Parathyroid adenoma (tissue), 2 donors: Measurements from ENCODE around the gene SERPINI1.
A peak's percentile ranks its signal among the peaks of the same experiment; 100 is the strongest.

Experiments
- H2AFZ ChIP-seq: fragments of 300-600 bp; sonication (generic); one replicate; pipeline ENCODE4 v1.7.0; 2017; ENCODE audit warnings: antibody characterized with exemption, mild to moderate bottlenecking
- H3K27ac ChIP-seq: fragments of 300-600 bp; sonication (generic); one replicate; pipeline ENCODE4 v1.7.0; 2017
- H3K27me3 ChIP-seq: fragments of 300-600 bp; sonication (generic); one replicate; pipeline ENCODE4 v1.7.0; 2017; ENCODE audit warnings: low read length; ENCODE audit not compliant: control insufficient read depth, insufficient read depth
- H3K36me3 ChIP-seq: fragments of 300-600 bp; sonication (generic); one replicate; pipeline ENCODE4 v1.7.0; 2017; ENCODE audit warnings: low read length; ENCODE audit not compliant: control insufficient read depth, insufficient read depth
- H3K4me1 ChIP-seq: fragments of 300-600 bp; sonication (generic); one replicate; pipeline ENCODE4 v1.7.0; 2017; ENCODE audit warnings: control low read depth
- H3K4me2 ChIP-seq: fragments of 300-600 bp; sonication (generic); one replicate; pipeline ENCODE4 v1.7.0; 2017; ENCODE audit warnings: low read length
- H3K4me3 ChIP-seq: fragments of 300-600 bp; sonication (generic); one replicate; pipeline ENCODE4 v1.7.0; 2017; ENCODE audit warnings: low read depth, low read length
- H3K79me2 ChIP-seq: fragments of 300-600 bp; sonication (generic); one replicate; pipeline ENCODE4 v1.7.0; 2017; ENCODE audit warnings: control low read depth
- H3K9ac ChIP-seq: fragments of 300-600 bp; sonication (generic); one replicate; pipeline ENCODE4 v1.7.0; 2017; ENCODE audit warnings: mild to moderate bottlenecking
- H3K9me3 ChIP-seq: fragments of 300-600 bp; sonication (generic); one replicate; pipeline ENCODE4 v1.7.0; 2017; ENCODE audit warnings: low read length; ENCODE audit not compliant: control insufficient read depth
- TF ChIP-seq, protein P1 (sequence below): fragments of 300-600 bp; sonication (generic); IDR thresholded peaks from one replicate; pipeline ENCODE4 v1.7.0; 2017; ENCODE audit warnings: antibody characterized with exemption, mild to moderate bottlenecking
- donor health status: primary hyperparathyroidism.

SERPINI1 gene

GRCh38 chr3:167811031-167811430 lies 75.5 kb downstream of the SERPINI1 start:
- H3K9ac ChIP-seq = no peak overlapping the region
- no peaks in the 10 kb centered on the region for H3K79me2 ChIP-seq
- no peak overlapping the region for H3K27ac ChIP-seq
- H3K4me3 ChIP-seq = no peak overlapping the region
- no peak overlapping the region for H3K4me2 ChIP-seq
- H2AFZ ChIP-seq = no peak overlapping the region
- no peaks in the 10 kb centered on the region for H3K27me3 ChIP-seq
- peaks cover 5% of the 10 kb centered on the region for H3K4me1 ChIP-seq
- TF ChIP-seq, protein P1, sequence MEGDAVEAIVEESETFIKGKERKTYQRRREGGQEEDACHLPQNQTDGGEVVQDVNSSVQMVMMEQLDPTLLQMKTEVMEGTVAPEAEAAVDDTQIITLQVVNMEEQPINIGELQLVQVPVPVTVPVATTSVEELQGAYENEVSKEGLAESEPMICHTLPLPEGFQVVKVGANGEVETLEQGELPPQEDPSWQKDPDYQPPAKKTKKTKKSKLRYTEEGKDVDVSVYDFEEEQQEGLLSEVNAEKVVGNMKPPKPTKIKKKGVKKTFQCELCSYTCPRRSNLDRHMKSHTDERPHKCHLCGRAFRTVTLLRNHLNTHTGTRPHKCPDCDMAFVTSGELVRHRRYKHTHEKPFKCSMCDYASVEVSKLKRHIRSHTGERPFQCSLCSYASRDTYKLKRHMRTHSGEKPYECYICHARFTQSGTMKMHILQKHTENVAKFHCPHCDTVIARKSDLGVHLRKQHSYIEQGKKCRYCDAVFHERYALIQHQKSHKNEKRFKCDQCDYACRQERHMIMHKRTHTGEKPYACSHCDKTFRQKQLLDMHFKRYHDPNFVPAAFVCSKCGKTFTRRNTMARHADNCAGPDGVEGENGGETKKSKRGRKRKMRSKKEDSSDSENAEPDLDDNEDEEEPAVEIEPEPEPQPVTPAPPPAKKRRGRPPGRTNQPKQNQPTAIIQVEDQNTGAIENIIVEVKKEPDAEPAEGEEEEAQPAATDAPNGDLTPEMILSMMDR = no peak
- no peaks in the 10 kb centered on the region for H3K36me3 ChIP-seq
- H3K9me3 ChIP-seq = no peaks in the 10 kb centered on the region

GRCh38 chr3:167813169-167814123 lies 77.9 kb downstream of the SERPINI1 start:
- no peaks in the 10 kb centered on the region for H3K27me3 ChIP-seq
- H2AFZ ChIP-seq = peak overlapping the region; percentile 18
- peak overlapping the region; percentile 21 for H3K27ac ChIP-seq
- H3K4me3 ChIP-seq = no peak overlapping the region
- H3K4me2 ChIP-seq = no peak overlapping the region
- H3K9ac ChIP-seq = no peak overlapping the region
- TF ChIP-seq, protein P1 = no peak
- H3K79me2 ChIP-seq = no peaks in the 10 kb centered on the region
- H3K4me1 ChIP-seq = peaks cover 5% of the 10 kb centered on the region
- H3K9me3 ChIP-seq = no peaks in the 10 kb centered on the region
- no peaks in the 10 kb centered on the region for H3K36me3 ChIP-seq

DNA sequence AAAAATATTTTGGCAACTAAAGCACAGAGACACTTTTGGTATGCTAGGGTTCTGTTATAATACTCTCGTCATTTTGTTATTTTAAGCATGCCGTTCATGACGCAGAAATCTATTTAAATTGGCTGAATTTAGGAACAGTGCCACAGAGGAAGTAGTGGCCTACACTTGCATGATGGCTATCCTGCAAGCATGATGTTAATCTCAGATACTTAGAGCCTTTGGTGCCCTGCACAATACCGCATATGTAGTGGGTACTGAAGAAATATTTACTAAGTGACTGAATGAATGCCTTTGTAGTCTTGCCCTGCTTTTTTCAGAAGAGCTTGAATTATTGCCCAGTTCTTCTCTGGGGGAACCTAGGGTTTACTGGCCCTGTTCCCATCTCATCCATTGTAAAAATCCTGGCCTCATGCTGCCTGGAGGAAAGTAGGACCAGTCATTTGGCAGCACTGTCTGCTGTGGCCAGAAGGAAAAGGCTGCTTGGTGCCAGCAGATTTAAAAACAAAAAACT lies 79.0 kb downstream of the SERPINI1 start:
- TF ChIP-seq, protein P1 = no peak
- no peaks in the 10 kb centered on the region for H3K27me3 ChIP-seq
- no peaks in the 10 kb centered on the region for H3K36me3 ChIP-seq
- H3K4me3 ChIP-seq = no peak overlapping the region
- peaks cover 5% of the 10 kb centered on the region for H3K4me1 ChIP-seq
- H2AFZ ChIP-seq = no peak overlapping the region
- H3K4me2 ChIP-seq = no peak overlapping the region
- H3K9ac ChIP-seq = no peak overlapping the region
- no peaks in the 10 kb centered on the region for H3K9me3 ChIP-seq
- H3K79me2 ChIP-seq = no peaks in the 10 kb centered on the region
- no peak overlapping the region for H3K27ac ChIP-seq

DNA sequence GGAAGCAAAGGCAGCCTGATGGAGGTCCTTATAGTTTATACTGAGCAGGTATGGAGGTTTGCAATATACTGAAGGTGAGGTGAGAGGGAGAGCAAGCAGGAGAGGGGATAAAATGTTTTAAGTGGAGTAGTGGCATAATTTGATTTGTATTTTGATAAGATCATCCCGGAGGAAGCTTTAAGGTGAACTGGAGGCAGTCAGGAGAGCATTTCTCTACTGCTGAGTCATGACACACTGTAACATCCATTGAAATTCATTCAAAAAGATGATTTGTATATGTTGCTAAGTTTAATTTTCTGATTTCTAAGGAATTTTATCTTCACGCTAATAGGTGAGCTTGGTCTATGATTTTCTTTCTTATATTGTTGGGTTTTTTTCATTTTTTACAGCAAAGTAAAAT lies 81.4 kb downstream of the SERPINI1 start:
- Histone ChIP-seq H3K36me3 (no peaks in the 10 kb centered on the region), H3K27ac (no peak overlapping the region), H3K9ac (no peak overlapping the region), H2AFZ (no peak overlapping the region), H3K4me1 (peaks cover 5% of the 10 kb centered on the region), H3K4me3 (no peak overlapping the region), H3K27me3 (no peaks in the 10 kb centered on the region), H3K9me3 (no peaks in the 10 kb centered on the region), H3K4me2 (no peak overlapping the region), H3K79me2 (no peaks in the 10 kb centered on the region)
- TF ChIP-seq, protein P1 = no peak
